ENCODE measurements around the gene KCNK2.
A peak's percentile ranks its signal among the peaks of the same experiment; 100 is the strongest.
"Not testable (repeated sequence)": the region's sequence is repeated elsewhere in the genome, so short reads cannot be mapped to it uniquely, and the experiment has no call there.

KCNK2 gene

DNA sequence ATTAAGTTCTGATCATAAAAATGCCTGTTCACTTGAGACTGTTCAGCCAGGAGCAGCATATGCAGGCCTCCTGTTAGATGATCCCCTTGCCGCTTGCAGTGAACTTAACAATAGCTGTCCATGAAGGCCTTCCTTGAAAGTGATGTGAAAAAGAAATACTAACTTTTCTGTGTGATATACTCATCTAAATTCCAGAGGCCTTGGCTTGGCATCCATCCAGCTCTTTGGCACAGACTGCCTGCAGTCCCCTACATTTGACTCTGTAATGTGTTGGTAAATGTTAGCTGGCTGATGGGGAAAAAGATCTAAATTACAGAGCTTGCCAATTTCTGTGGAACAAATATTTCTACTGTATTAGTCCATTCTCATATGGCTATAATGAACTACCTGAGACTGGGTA lies 73.7 kb downstream of the KCNK2 start:
- no peak for DNase-seq (ENCODE audit: low read depth)

DNA sequence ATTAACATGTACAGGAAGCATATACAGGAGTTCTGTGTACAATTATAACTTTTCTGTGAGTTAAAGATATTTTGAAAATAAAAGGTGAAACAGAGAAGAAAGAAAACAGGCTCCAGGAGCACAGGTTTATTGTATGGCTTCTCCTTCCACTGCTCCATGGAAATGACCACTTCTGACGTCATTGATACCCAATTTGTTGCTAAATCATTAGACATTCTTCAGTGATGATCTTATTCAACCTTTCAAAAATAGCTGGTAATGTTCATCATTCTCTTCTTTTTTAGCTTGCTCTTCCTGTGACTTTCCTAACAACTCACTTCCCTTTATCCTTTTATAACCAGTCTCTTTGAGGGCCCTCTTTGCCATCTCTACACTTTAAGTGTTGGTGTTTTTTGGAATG lies 77.8 kb downstream of the KCNK2 start:
- DNase-seq (ENCODE audit: low read depth): no peak

GRCh38 chr1:215163144-215163543 lies 80.6 kb downstream of the KCNK2 start:
- DNase-seq (ENCODE audit: low read depth): not testable (repeated sequence)

DNA sequence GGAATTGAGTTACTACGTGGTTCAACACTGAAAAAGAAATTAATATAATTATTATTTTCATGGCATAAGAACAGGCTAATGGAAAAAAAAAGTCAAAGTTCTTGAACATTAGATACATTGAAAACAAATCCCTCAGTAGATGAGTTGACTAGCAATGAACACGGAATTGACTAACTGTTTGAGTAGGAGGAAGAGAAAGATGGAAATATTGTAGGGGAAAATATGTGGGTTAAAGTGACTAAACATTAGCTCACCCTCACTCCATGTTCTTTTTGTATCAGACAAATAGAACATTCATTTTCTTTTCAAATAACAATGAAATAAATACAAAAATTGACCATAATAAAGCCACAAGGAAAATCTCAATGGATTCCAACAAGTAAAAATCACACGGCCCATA lies 84.3 kb downstream of the KCNK2 start:
- DNase-seq (ENCODE audit: low read depth): peak; percentile 34

- no peak for DNase-seq (ENCODE audit: low read depth)
These were observed 99.0 kb downstream of the KCNK2 start for GRCh38 chr1:215181518-215181917.

DNA sequence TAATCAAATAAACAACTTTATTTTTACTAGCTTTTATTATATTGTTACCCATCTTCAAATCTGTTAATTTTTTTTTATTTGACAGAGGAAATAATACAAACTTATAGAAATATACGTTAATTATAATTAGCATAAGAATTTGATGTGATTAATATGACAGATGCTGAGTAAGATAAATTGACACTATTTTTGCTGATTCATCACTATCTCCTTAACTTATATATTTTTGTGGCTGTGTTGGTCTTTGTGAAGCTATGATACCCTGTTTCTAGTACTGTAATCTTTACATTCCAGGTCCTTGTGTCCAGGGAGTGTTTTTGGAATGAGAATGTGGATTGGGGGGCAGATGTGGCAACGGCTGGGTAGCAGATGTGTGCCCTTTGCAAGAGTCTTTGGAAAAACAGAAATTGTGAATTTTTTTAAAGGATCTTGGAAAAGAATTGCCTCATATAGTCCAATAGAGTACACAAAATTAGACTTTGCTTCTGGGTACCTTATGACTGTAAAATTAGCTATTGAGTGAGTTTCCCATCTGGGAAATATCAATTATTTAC lies 102.6 kb downstream of the KCNK2 start:
- DNase-seq (ENCODE audit: low read depth): no peak

- no peak for DNase-seq (ENCODE audit: low read depth)
These were observed 105.9 kb downstream of the KCNK2 start for GRCh38 chr1:215188302-215188950.

DNA sequence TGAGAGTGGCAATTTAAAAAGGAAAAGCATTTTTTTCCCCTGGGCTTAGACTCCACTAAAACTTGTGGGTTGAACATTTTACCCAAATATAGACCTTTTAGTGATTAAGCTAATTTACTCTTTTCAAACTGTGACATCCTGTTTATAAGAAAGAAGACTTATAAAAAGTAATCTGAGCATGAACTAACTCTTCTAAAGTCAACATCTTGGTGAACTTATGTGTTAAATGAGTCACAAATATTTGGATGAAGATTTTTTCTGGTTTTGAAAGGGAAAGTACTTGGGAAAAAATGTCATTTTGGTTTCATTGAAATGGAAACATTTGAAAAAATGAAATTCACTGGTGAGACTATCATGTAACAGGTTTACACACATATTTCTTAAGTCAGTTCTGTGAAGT lies 109.8 kb downstream of the KCNK2 start:
- DNase-seq (ENCODE audit: low read depth): peak; percentile 44

GRCh38 chr1:215198021-215198420 lies 115.5 kb downstream of the KCNK2 start:
- DNase-seq (ENCODE audit: low read depth): no peak

DNA sequence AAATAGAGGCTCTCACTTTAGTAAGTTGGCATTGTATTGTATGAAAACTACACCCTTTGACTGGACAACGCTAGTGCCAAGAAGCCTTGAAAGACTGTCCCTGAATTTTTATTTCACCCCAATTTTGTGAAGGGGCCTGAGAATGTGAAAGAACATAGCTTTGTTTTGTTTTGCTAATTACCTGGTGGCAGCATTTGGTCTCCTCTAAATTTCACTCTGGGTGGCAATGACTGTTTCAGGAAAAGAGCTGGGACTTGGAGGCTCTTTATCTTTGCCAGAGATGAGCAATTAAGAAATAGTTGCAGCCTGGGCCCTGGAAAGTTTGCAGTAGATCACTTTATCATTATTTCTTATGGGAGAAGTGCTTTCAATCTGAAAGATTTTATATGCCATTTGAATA lies 117.6 kb downstream of the KCNK2 start:
- DNase-seq (ENCODE audit: low read depth): no peak

DNA sequence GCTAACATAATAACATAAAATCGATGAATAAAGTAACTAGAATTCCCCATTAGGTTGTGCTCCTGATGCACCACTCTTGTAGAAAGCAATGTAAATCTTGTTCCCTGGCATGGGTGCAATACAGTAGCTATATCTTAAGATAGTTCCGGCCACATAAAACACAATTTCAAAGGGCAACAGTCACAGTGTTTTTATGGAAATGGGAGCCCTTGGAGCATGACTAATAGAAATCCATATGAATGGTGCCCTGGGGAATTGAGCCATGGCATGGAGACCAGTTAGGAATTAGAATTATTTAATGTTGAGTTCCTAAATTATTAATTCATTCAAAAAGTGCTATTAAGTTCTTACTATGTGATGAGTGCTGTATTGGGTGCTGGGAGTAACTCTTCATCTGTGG lies 118.7 kb downstream of the KCNK2 start:
- DNase-seq (ENCODE audit: low read depth): no peak

GRCh38 chr1:215202868-215203267 lies 120.3 kb downstream of the KCNK2 start:
- no peak for DNase-seq (ENCODE audit: low read depth)

DNA sequence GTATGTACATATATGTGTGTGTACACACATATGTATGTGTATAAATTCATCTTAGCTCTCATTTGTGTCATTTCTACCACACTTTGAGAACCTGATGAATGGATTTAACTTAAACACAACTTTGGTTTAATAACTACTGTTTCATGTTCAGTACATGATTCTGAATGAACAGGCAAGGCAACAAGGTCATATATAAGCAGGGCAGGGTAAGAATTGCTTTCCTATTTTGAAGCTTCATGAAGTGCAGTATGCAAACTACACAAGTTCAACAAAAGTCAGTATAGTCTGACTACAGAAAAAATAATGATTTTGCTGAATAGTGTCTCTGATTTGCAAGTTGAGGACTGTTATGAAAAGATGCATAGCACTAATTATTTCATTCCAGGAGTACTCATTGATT lies 127.6 kb downstream of the KCNK2 start:
- DNase-seq (ENCODE audit: low read depth): no peak

- no peak for DNase-seq (ENCODE audit: low read depth)
These were observed 133.3 kb downstream of the KCNK2 start for GRCh38 chr1:215215846-215216245.

DNA sequence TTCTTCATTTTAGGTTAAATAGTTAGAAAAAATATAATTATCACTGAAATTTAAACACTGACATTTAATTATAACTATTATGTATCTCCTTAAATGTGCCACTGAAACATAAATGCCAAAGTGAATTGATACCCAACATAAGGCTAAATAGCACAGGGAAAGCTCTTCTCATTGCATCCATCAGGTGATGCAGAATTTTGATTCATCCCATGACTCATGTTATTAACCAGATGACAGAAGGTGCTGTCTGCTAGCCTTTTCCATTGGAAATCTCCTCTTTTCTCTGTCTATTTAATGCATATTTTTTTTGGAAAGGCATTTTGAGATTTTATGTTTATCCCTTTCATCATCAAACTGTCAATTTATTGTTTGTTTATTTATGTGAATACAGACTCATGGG lies 136.8 kb downstream of the KCNK2 start:
- no peak for DNase-seq (ENCODE audit: low read depth)

- no peak for DNase-seq (ENCODE audit: low read depth)
These were observed 137.8 kb downstream of the KCNK2 start for GRCh38 chr1:215220346-215220745.

GRCh38 chr1:215226757-215227156 lies 144.2 kb downstream of the KCNK2 start:
- DNase-seq (ENCODE audit: low read depth): peak; percentile 11

DNA sequence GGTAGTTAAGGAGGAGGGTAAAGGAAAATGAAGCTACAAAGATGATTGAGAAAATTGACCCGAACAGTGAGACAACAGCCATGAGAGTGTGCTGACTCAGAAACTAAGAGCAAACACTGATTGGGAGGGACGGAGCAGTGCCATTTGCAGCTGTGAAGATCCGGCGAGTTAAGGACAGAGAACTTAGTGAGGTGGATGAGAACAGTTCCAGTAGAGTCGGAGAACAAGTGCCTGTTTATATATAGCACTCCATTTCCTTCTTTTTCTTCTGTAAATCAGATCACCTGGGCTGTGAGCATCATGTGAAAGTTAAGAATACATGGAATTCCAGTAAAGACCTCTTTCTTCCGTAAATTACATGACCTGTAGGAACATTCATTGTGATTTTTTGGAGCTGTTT lies 145.7 kb downstream of the KCNK2 start:
- DNase-seq (ENCODE audit: low read depth): no peak

DNA sequence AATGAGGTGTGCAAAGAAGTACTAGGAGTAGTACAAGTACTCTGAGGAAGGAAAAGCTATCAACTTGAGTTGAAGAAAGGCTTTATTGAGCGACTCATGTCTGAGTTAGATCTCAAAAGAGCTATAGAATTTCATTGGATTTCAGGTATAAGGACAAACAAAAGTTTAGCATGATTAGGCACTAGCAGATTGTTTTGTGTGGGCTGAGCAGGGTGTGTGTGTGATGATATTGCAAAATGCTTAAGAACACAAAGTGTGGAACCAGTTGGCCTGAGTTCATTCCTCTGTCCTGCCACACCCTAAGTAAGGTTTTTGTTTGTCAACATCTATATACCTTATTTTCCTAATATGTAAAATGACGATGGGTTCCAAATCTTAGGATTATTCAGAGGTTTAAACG lies 158.9 kb downstream of the KCNK2 start:
- DNase-seq (ENCODE audit: low read depth): no peak

- no peak for DNase-seq (ENCODE audit: low read depth)
These were observed 161.0 kb downstream of the KCNK2 start for GRCh38 chr1:215243345-215244054.

GRCh38 chr1:215250913-215251312 lies 168.4 kb downstream of the KCNK2 start:
- DNase-seq (ENCODE audit: low read depth): no peak

GRCh38 chr1:215251428-215251827 lies 168.9 kb downstream of the KCNK2 start:
- DNase-seq (ENCODE audit: low read depth): no peak

DNA sequence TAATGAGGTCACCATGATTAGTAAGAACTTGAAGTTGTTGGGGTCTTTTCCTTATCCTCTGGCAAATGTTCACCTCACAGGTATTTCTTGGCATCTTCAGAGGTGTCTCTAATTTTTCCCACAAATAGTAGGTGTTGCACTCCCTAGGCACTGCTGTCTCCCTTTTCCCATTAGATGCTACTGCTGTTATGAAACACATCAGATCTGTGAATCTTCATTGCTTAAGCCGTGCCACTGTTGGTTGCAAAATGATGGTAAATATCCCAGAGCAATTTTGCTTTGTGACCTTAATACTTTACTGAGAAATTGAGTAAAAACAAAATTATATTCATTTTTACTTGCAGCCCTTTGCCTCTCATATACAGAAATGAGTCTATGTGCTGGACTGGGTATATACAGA lies 169.6 kb downstream of the KCNK2 start:
- DNase-seq (ENCODE audit: low read depth): no peak

Data from non-pigmented ciliary epithelial cell (primary cell).